GM12874 (cell line): ENCODE results near the gene RANBP17.

Source experiments
- TF ChIP-seq, protein P1 (sequence below): IDR thresholded peaks from 2 replicates; pipeline ENCODE4 v1.5.1; 2011; ENCODE audit warnings: low read depth, mild to moderate bottlenecking, control low read depth, low read length, moderate library complexity; ENCODE audit not compliant: insufficient read depth

Gene RANBP17

DNA sequence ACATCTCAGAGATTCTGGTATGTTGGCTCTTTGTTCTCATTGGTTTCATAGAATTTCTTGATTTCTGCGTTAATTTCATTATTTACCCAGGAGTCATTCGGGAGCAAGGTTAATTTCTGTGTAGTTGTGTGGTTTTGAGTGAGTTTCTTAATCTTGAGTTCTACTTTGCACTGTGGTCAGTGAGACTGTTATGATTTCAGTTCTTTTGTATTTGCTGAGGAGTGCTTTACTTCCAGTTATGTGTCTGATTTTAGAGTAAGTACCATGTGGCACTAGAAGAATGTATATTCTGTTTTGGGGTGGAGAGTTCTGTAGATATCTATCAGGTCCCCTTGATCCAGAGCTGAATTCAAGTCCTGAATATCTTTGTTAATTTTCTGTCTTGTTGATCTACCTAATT, 12.2 kb downstream of the RANBP17 start:
- TF ChIP-seq, protein P1, sequence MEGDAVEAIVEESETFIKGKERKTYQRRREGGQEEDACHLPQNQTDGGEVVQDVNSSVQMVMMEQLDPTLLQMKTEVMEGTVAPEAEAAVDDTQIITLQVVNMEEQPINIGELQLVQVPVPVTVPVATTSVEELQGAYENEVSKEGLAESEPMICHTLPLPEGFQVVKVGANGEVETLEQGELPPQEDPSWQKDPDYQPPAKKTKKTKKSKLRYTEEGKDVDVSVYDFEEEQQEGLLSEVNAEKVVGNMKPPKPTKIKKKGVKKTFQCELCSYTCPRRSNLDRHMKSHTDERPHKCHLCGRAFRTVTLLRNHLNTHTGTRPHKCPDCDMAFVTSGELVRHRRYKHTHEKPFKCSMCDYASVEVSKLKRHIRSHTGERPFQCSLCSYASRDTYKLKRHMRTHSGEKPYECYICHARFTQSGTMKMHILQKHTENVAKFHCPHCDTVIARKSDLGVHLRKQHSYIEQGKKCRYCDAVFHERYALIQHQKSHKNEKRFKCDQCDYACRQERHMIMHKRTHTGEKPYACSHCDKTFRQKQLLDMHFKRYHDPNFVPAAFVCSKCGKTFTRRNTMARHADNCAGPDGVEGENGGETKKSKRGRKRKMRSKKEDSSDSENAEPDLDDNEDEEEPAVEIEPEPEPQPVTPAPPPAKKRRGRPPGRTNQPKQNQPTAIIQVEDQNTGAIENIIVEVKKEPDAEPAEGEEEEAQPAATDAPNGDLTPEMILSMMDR: no peak

DNA sequence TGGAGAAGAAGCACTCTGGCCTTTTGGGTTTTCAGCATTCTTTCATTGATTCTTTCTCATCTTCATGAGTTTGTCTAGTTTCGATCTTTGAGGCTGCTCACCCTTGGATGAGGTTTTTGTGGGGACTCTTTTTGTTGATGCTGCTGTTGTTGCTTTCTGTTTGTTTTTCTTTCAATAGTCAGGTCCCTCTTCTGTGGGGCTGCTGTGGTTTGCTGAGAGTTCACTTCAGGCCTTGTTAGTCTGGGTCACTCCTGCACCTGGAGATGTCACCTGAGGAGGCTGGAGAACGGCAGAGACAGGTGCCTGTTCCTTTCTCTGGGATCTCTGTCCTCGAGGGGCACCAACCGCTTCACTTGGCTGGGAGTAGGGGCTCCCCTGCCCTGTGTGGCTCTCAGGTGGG, 14.0 kb downstream of the RANBP17 start:
- TF ChIP-seq, protein P1: no peak

DNA sequence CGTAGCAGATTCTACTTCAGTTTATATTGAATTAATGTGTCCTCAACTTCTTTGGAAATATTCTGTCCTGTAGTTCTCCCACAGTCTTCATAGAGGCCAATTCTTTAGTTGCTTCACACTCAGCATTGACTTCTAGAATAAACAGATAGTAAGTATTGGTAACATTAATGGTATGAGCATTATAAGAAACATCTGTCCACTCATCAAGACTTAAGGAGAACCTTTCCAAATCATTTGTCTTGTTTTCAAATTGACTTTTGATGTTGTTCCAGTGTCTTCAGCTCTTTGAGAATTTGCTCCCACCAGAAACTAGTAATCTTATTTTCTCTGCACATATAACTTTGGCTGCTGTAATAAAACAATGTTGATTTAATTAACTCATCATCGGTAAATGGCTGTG, 18.3 kb downstream of the RANBP17 start:
- TF ChIP-seq, protein P1: no peak

DNA sequence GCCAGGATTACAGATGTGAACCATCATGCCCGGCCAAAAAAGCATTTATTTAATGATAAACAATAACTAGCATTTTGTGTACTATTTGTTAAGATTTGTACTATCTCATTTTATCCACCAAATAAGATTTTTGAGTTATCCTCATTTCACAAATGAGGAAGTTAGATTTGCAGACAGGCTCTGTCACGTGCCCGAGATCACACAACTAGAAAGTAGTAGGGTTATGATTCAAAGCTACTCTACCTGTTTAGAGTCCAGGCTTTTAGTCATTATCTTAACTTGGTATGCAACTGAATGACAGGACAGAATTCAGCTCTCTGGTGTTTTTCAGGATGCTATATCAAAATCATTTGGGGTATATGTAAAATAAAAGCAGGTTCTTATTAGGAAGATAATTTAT, 20.5 kb downstream of the RANBP17 start:
- TF ChIP-seq, protein P1: no peak

DNA sequence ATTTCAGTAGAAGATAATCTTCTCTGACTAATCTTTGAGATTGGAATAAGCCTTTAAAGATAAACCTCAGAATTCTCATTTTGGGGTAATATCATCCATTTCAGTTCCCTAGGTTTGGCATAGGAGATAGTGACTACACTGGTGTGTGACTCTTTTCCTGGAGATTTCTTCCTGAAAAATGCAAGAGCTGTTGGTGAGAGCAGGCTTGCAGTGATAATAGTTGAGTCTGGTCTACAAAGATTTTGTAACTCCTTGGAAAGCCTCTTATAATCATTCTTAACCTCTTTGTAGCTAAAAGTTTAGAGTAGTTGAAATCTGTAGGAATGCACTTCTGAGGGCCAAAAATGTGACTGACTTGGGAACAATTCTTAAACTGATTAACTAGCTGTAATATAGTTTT, 23.4 kb downstream of the RANBP17 start:
- TF ChIP-seq, protein P1: no peak

DNA sequence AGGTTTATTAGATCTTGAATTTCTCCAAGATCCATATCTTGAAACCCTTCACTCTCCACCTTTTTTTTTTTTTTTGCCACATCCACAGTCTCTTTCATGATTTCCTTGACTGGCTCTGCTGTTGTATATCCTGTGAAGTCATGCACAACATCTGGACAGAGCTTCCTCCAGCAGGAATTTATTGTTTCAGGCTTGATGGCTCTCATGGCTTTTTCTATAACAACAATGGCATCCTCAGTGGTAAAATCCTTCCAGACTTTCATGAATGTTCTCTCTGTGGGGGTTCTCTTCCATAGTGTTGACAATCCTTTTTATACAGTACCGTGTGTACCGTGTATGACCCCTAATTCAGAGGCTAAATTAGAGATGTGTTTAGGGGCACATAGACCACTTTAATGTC, 24.0 kb downstream of the RANBP17 start:
- TF ChIP-seq, protein P1: no peak

DNA sequence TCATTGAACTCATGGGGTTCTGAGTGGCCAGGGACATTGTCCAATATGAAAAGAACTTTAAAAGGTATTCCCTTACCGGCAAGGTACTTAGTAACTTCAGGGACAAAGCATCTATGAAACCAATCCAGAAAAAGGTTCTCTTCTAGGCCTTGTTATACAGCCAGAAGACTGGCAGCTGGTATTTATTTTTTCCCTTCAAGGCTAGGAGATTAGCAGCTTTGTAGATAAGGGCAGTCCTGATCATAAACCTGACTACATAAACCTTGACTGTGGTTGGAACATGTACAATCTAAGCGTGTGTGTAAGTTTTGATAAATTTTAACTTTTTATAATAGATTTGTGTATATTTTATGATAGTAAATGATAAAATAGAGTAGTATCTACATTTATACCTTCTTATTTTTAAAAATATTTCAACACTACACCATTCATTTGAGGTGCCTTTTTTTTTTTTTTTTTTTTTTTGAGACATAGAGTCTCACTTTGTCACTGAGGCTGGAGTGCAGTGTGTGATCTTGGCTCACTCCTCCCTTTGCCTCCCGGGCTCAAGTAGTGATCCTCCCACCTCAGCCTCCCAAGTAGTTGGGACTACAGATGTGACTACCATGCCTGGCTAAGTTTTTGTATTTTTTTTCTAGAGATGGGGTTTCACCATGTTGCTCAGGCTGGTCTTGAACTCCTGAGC, 24.5 kb downstream of the RANBP17 start:
- TF ChIP-seq, protein P1: no peak
